Smooth muscle cell (in vitro differentiated cells): ENCODE results near the gene ZNF750. TPM values are rescaled to one million over a fixed set of nuclear protein-coding genes. Genes with fewer than 3 reads are reported as not detected.

Experiments
- DNase-seq: peaks from one replicate; lab custom pipeline; 2025; ENCODE audit not compliant: unreplicated experiment; lab: John Stamatoyannopoulos, UW
- H2AFZ ChIP-seq: fragments of 200-600 bp; sonication (generic); 2 replicates; pipeline ENCODE4 v1.6.0; 2016; ENCODE audit warnings: antibody characterized with exemption, low read depth, mild to moderate bottlenecking
- H3F3A ChIP-seq: fragments of 200-600 bp; sonication (generic); 2 replicates; pipeline ENCODE4 v1.6.0; 2017; ENCODE audit warnings: antibody characterized with exemption, low read depth
- H3K27ac ChIP-seq: fragments of 200-600 bp; sonication (generic); 2 replicates; pipeline ENCODE4 v1.5.1; 2016; ENCODE audit warnings: low read depth, mild to moderate bottlenecking
- H3K27me3 ChIP-seq: fragments of 200-600 bp; sonication (generic); 2 replicates; pipeline ENCODE4 v1.6.1; 2016; ENCODE audit warnings: low read depth, mild to moderate bottlenecking
- H3K36me3 ChIP-seq: fragments of 200-600 bp; sonication (generic); 2 replicates; pipeline ENCODE4 v1.5.1; 2016; ENCODE audit warnings: low read depth
- H3K4me1 ChIP-seq: fragments of 200-600 bp; sonication (generic); 2 replicates; pipeline ENCODE4 v1.5.1; 2016; ENCODE audit warnings: low read depth
- H3K4me2 ChIP-seq: fragments of 200-600 bp; sonication (generic); 2 replicates; pipeline ENCODE4 v1.6.0; 2016; ENCODE audit warnings: mild to moderate bottlenecking
- H3K4me3 ChIP-seq: fragments of 200-600 bp; sonication (generic); 2 replicates; pipeline ENCODE4 v1.5.1; 2016; ENCODE audit warnings: mild to moderate bottlenecking
- H3K79me2 ChIP-seq: fragments of 200-600 bp; sonication (generic); 2 replicates; pipeline ENCODE4 v1.6.0; 2016; ENCODE audit warnings: low read depth, mild to moderate bottlenecking
- H3K9ac ChIP-seq: fragments of 200-600 bp; sonication (generic); 2 replicates; pipeline ENCODE4 v1.6.0; 2016; ENCODE audit warnings: low read depth
- H3K9me3 ChIP-seq: fragments of 200-600 bp; sonication (generic); replicated peaks from 2 replicates; pipeline ENCODE4 v1.5.1; 2016; ENCODE audit warnings: low read depth
- H4K20me1 ChIP-seq: fragments of 200-600 bp; sonication (generic); 2 replicates; pipeline ENCODE4 v1.6.0; 2016; ENCODE audit warnings: low read depth
- WGBS: methylation state at CpG from one replicate; pipeline ENCODE4 v1.1.7; 2016; ENCODE audit warnings: low lambda C conversion rate; 5-methylcytosine and 5-hydroxymethylcytosine counted together
- polyA plus RNA-seq: library from polyadenylated mRNA; unstranded; fragments of >200 nt; fragmentation: Nextera tagmentation; extraction: Ambion mirVana; gene quantifications from 2 replicates; pipeline ENCODE4 v1.2.1, GENCODE V29; 2016
- total RNA-seq: library from RNA; depleted of rRNA; stranded (reverse); fragments of >200 nt; gene quantifications from 2 replicates; pipeline ENCODE4 v1.2.3, GENCODE V29; 2014
- TF ChIP-seq, protein P1 (sequence below): fragments of 200-600 bp; sonication (generic); IDR thresholded peaks from 2 replicates; pipeline ENCODE4 v1.5.1; 2017; ENCODE audit warnings: borderline replicate concordance, mild to moderate bottlenecking, antibody characterized with exemption; ENCODE audit not compliant: insufficient read depth, poor library complexity, severe bottlenecking

The ZNF750 gene
- total and polyA plus RNA-seq, 2 experiments from 2014 or later, result 0.93 to 7.1 TPM

DNA sequence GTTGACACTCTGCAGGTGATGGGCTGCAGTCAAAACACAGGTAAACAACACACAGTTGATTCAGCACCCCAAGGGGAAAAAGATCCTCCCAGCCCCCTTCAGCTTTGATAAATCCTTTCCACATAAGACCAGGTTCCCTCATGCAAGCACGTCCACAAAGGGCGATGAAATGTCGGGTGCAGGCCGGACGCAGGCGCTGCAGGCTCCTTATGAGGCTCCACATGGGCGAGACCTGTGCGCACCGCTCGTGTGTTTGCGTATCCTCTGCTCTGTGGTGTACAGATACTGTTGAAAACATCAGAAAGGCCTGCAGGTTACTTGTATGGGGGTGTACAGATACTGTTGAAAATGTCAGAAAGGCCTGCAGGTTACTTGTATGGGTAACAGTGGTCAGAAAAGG is 14.4 kb upstream of the ZNF750 start:
- Histone ChIP-seq H3K4me1 (peaks cover 7% of the 10 kb centered on the region), H3K27ac (no peak overlapping the region), H4K20me1 (no peaks in the 10 kb centered on the region), H3K9me3 (no peaks in the 10 kb centered on the region), H2AFZ (no peak overlapping the region), H3K9ac (no peak overlapping the region), H3F3A (peaks cover 8% of the 10 kb centered on the region), H3K4me3 (no peak overlapping the region), H3K4me2 (no peak overlapping the region), H3K79me2 (no peaks in the 10 kb centered on the region), H3K27me3 (no peaks in the 10 kb centered on the region), H3K36me3 (no peaks in the 10 kb centered on the region)
- WGBS, result over 99% methylated on average over 11 of the region's 11 CpGs
- TF ChIP-seq, protein P1, sequence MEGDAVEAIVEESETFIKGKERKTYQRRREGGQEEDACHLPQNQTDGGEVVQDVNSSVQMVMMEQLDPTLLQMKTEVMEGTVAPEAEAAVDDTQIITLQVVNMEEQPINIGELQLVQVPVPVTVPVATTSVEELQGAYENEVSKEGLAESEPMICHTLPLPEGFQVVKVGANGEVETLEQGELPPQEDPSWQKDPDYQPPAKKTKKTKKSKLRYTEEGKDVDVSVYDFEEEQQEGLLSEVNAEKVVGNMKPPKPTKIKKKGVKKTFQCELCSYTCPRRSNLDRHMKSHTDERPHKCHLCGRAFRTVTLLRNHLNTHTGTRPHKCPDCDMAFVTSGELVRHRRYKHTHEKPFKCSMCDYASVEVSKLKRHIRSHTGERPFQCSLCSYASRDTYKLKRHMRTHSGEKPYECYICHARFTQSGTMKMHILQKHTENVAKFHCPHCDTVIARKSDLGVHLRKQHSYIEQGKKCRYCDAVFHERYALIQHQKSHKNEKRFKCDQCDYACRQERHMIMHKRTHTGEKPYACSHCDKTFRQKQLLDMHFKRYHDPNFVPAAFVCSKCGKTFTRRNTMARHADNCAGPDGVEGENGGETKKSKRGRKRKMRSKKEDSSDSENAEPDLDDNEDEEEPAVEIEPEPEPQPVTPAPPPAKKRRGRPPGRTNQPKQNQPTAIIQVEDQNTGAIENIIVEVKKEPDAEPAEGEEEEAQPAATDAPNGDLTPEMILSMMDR, result no peak
- DNase-seq, result no peak

GRCh38 chr17:82851381-82851780 is 11.6 kb upstream of the ZNF750 start:
- Histone ChIP-seq H3K9me3 (no peaks in the 10 kb centered on the region), H3F3A (no peaks in the 10 kb centered on the region), H3K4me3 (no peak overlapping the region), H3K4me1 (no peaks in the 10 kb centered on the region), H2AFZ (no peak overlapping the region), H3K27me3 (no peaks in the 10 kb centered on the region), H3K27ac (no peak overlapping the region), H3K9ac (no peak overlapping the region), H4K20me1 (no peaks in the 10 kb centered on the region), H3K4me2 (no peak overlapping the region), H3K36me3 (no peaks in the 10 kb centered on the region), H3K79me2 (no peaks in the 10 kb centered on the region)
- TF ChIP-seq, protein P1, result no peak
- no peak for DNase-seq
- WGBS, result 80% methylated on average over 12 of the region's 12 CpGs

GRCh38 chr17:82849076-82849945 is 9.5 kb upstream of the ZNF750 start:
- no peak overlapping the region for H3K4me2 ChIP-seq
- H2AFZ ChIP-seq, result no peak overlapping the region
- TF ChIP-seq, protein P1, result no peak
- no peaks in the 10 kb centered on the region for H3K9me3 ChIP-seq
- H3K4me1 ChIP-seq, result no peaks in the 10 kb centered on the region
- no peaks in the 10 kb centered on the region for H3K79me2 ChIP-seq
- H3K36me3 ChIP-seq, result no peaks in the 10 kb centered on the region
- H3K27ac ChIP-seq, result no peak overlapping the region
- H3F3A ChIP-seq, result no peaks in the 10 kb centered on the region
- no peak overlapping the region for H3K4me3 ChIP-seq
- H3K9ac ChIP-seq, result no peak overlapping the region
- no peak for DNase-seq
- WGBS, result 96% methylated on average over 33 of the region's 33 CpGs
- H3K27me3 ChIP-seq, result no peaks in the 10 kb centered on the region
- no peaks in the 10 kb centered on the region for H4K20me1 ChIP-seq
